Measurements from ENCODE around the gene CCR2.

Gene CCR2

DNA sequence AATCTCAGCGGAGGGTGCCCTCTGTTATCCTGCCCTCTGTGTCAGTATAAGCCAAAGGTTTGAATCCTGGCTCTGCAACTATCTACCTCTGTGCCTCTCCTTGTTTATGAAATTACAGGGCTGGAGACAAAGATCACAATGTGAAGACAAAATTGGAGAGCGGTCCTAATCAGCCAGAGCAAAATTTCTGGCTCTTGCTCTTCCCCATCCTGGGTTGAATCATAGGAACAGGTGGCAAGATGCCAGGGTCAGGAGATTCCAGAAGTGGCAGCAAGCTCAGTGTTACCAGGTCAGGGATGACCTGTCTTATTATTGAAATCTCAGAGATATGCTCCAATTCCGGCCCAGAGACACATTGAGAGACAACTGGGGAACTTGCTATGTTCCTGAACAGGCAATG lies 2.3 kb upstream of the CCR2 start:
- TF ChIP-seq TCF12 (IDR thresholded peaks at IDR 0.05; ENCODE audit: low read depth) (no peak), ZBTB7A (IDR thresholded peaks at IDR 0.05; ENCODE audit: low read depth) (no peak), CEBPB (IDR thresholded peaks at IDR 0.05) (no peak), TAF1 (IDR thresholded peaks at IDR 0.05; ENCODE audit: low read depth) (no peak), CREB1 (IDR thresholded peaks at IDR 0.05; ENCODE audit: low read depth) (no peak), FOXM1 (IDR thresholded peaks at IDR 0.05; ENCODE audit: borderline replicate concordance, low read depth) (no peak), EGR1 (IDR thresholded peaks at IDR 0.05) (no peak), RAD21 (IDR thresholded peaks at IDR 0.05; ENCODE audit: low read depth) (no peak), EP300 (IDR thresholded peaks at IDR 0.05; ENCODE audit: borderline replicate concordance) (no peak), NFIC (IDR thresholded peaks at IDR 0.05) (no peak), TEAD4 (IDR thresholded peaks at IDR 0.05) (no peak), YY1 (IDR thresholded peaks at IDR 0.05; ENCODE audit: low read depth) (no peak)
- TF ChIP-seq, protein P1, sequence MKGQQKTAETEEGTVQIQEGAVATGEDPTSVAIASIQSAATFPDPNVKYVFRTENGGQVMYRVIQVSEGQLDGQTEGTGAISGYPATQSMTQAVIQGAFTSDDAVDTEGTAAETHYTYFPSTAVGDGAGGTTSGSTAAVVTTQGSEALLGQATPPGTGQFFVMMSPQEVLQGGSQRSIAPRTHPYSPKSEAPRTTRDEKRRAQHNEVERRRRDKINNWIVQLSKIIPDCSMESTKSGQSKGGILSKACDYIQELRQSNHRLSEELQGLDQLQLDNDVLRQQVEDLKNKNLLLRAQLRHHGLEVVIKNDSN (IDR thresholded peaks at IDR 0.05): no peak
- TF ChIP-seq, protein P2, sequence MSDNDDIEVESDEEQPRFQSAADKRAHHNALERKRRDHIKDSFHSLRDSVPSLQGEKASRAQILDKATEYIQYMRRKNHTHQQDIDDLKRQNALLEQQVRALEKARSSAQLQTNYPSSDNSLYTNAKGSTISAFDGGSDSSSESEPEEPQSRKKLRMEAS (IDR thresholded peaks at IDR 0.05): no peak
- TF ChIP-seq, protein P3, sequence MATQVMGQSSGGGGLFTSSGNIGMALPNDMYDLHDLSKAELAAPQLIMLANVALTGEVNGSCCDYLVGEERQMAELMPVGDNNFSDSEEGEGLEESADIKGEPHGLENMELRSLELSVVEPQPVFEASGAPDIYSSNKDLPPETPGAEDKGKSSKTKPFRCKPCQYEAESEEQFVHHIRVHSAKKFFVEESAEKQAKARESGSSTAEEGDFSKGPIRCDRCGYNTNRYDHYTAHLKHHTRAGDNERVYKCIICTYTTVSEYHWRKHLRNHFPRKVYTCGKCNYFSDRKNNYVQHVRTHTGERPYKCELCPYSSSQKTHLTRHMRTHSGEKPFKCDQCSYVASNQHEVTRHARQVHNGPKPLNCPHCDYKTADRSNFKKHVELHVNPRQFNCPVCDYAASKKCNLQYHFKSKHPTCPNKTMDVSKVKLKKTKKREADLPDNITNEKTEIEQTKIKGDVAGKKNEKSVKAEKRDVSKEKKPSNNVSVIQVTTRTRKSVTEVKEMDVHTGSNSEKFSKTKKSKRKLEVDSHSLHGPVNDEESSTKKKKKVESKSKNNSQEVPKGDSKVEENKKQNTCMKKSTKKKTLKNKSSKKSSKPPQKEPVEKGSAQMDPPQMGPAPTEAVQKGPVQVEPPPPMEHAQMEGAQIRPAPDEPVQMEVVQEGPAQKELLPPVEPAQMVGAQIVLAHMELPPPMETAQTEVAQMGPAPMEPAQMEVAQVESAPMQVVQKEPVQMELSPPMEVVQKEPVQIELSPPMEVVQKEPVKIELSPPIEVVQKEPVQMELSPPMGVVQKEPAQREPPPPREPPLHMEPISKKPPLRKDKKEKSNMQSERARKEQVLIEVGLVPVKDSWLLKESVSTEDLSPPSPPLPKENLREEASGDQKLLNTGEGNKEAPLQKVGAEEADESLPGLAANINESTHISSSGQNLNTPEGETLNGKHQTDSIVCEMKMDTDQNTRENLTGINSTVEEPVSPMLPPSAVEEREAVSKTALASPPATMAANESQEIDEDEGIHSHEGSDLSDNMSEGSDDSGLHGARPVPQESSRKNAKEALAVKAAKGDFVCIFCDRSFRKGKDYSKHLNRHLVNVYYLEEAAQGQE (IDR thresholded peaks at IDR 0.05; ENCODE audit: low read depth): no peak

DNA sequence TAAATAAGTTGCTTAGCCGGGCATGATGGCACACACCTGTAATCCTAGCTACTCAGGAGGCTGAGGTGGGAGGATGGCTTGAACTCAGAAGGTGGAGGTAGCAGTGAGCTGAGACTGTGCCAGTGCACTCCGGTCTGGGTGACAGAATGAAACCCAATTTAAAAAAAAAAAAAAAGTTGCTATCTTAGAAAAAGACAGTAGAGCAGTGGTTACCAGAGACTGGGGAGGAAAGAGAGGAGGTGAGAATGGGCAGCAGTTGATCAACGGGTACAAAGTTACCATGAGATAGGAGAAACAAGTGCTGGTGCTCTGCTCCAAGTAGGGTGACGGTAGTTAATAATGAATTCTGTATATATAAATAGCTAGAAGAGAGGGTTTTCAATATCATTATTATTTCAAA lies 821 bp upstream of the CCR2 start:
- TF ChIP-seq TCF12 (IDR thresholded peaks at IDR 0.05; ENCODE audit: low read depth) (no peak), RAD21 (IDR thresholded peaks at IDR 0.05; ENCODE audit: low read depth) (no peak), FOXM1 (IDR thresholded peaks at IDR 0.05; ENCODE audit: borderline replicate concordance, low read depth) (no peak), CREB1 (IDR thresholded peaks at IDR 0.05; ENCODE audit: low read depth) (no peak), ZBTB7A (IDR thresholded peaks at IDR 0.05; ENCODE audit: low read depth) (no peak), EGR1 (IDR thresholded peaks at IDR 0.05) (no peak)

DNA sequence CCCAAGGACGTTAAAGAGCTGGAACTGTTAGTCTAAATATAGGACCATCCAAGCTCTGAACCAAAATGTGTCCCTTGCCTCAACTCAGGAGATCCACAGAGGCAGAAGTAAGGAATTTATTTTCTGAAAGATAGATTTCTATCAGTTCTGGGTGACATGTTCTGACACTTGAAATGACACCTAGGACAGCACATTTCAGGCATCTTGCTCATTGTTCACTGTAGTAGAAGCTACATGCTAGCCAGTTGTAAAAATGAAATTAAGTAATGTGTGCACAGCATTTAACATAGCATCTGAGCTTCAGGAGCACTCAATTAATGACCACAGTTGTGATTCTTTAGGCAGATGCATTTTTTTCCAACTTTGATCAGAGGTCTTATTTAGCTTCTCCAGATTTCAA lies 567 bp downstream of the CCR2 start:
- TF ChIP-seq EP300 (IDR thresholded peaks at IDR 0.05; ENCODE audit: borderline replicate concordance): no peak
- no peak for TF ChIP-seq ZBTB7A (IDR thresholded peaks at IDR 0.05; ENCODE audit: low read depth)
- TF ChIP-seq, protein P1 (IDR thresholded peaks at IDR 0.05): no peak
- TF ChIP-seq CREB1 (IDR thresholded peaks at IDR 0.05; ENCODE audit: low read depth): no peak
- TF ChIP-seq CEBPB (IDR thresholded peaks at IDR 0.05): no peak
- TF ChIP-seq TCF12 (IDR thresholded peaks at IDR 0.05; ENCODE audit: low read depth): no peak
- no peak for TF ChIP-seq EGR1 (IDR thresholded peaks at IDR 0.05)
- no peak for TF ChIP-seq YY1 (IDR thresholded peaks at IDR 0.05; ENCODE audit: low read depth)
- no peak for TF ChIP-seq TEAD4 (IDR thresholded peaks at IDR 0.05)
- TF ChIP-seq, protein P2 (IDR thresholded peaks at IDR 0.05): no peak
- TF ChIP-seq, protein P3 (IDR thresholded peaks at IDR 0.05; ENCODE audit: low read depth): no peak
- no peak for TF ChIP-seq NFIC (IDR thresholded peaks at IDR 0.05)
- TF ChIP-seq FOXM1 (IDR thresholded peaks at IDR 0.05; ENCODE audit: borderline replicate concordance, low read depth): no peak

DNA sequence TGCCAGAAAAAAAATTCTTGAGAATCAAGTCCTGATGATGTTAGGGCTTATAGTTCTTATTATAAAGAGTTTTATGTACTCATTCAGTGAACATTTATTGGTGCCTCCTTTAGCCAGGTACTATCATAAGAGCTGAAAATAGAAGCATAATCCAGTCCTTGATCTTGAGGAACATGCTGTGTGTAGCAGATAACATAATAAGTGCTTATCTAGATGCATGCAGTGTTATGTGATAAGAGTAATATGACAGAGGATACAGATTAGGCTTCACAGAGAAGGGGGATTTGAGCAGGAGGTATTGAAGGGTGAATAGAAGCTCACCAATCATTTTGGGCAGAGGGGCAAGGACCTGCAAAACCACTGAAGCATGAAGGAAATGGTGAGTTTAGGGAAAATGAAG lies 1.1 kb downstream of the CCR2 start:
- TF ChIP-seq ZBTB7A (IDR thresholded peaks at IDR 0.05; ENCODE audit: low read depth): no peak
- no peak for TF ChIP-seq CEBPB (IDR thresholded peaks at IDR 0.05)
- no peak for TF ChIP-seq RAD21 (IDR thresholded peaks at IDR 0.05; ENCODE audit: low read depth)

DNA sequence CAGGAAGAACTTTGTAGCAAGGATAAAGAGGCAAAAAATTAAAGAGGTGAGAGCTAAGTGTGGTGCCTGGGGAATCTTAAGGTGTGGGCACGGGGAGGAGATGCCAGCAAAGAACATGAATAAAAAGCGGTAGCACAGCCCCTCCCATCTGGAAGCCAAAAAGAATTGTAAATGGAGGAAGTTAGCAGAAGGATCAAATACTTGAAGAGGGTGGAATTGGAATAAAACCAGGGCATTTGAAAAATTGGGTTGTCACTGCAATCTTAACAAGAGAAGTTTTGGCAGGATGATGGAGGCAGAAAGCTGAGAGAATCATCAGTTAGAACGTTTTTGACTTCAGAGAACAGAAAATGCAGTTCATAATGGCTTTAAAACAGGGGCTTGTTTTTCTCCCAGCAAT lies 2.4 kb downstream of the CCR2 start:
- TF ChIP-seq TAF1 (IDR thresholded peaks at IDR 0.05; ENCODE audit: low read depth) (no peak), CREB1 (IDR thresholded peaks at IDR 0.05; ENCODE audit: low read depth) (no peak), NFIC (IDR thresholded peaks at IDR 0.05) (no peak), CEBPB (IDR thresholded peaks at IDR 0.05) (no peak), EP300 (IDR thresholded peaks at IDR 0.05; ENCODE audit: borderline replicate concordance) (no peak)
- TF ChIP-seq, protein P3 (IDR thresholded peaks at IDR 0.05; ENCODE audit: low read depth): no peak

All from Ishikawa (cell line).